ENCODE measurements around the gene PPARG.

The PPARG gene

GRCh38 chr3:12345584-12346494, 57.0 kb downstream of the PPARG start:
- peak; percentile 39 for DNase-seq

- no peak for DNase-seq
Measured at GRCh38 chr3:12347301-12347700, 58.4 kb downstream of the PPARG start.

GRCh38 chr3:12349895-12350811, 61.3 kb downstream of the PPARG start:
- DNase-seq: no peak

GRCh38 chr3:12351145-12351544, 62.3 kb downstream of the PPARG start:
- no peak for DNase-seq

GRCh38 chr3:12352253-12352652, 63.4 kb downstream of the PPARG start:
- DNase-seq: no peak

- no peak for DNase-seq
Measured at GRCh38 chr3:12352755-12353154, 63.9 kb downstream of the PPARG start.

GRCh38 chr3:12353796-12354525, 65.1 kb downstream of the PPARG start:
- DNase-seq: no peak

- no peak for DNase-seq
Measured at GRCh38 chr3:12356175-12356574, 67.3 kb downstream of the PPARG start.

GRCh38 chr3:12356996-12357395, 68.1 kb downstream of the PPARG start:
- no peak for DNase-seq

- no peak for DNase-seq
Measured at GRCh38 chr3:12357456-12357855, 68.6 kb downstream of the PPARG start.

GRCh38 chr3:12363397-12364195, 74.7 kb downstream of the PPARG start:
- DNase-seq: no peak

- no peak for DNase-seq
Measured at GRCh38 chr3:12367346-12367745, 78.5 kb downstream of the PPARG start.

GRCh38 chr3:12369029-12369428, 80.2 kb downstream of the PPARG start:
- DNase-seq: no peak

GRCh38 chr3:12369598-12369997, 80.7 kb downstream of the PPARG start:
- DNase-seq: no peak

- no peak for DNase-seq
Measured at GRCh38 chr3:12370758-12371157, 81.9 kb downstream of the PPARG start.

- DNase-seq: no peak
Measured at GRCh38 chr3:12371525-12372140, 82.8 kb downstream of the PPARG start.

- no peak for DNase-seq
Measured at GRCh38 chr3:12372741-12373280, 83.9 kb downstream of the PPARG start.

GRCh38 chr3:12375572-12375971, 86.7 kb downstream of the PPARG start:
- no peak for DNase-seq

GRCh38 chr3:12379640-12380429, 91.0 kb downstream of the PPARG start:
- DNase-seq: no peak

GRCh38 chr3:12380461-12380860, 91.6 kb downstream of the PPARG start:
- DNase-seq: no peak

GRCh38 chr3:12381199-12381598, 92.3 kb downstream of the PPARG start:
- no peak for DNase-seq
